Hepatocyte (in vitro differentiated cells): ENCODE data around the gene KIAA1217. TPM values are rescaled to one million over a fixed set of nuclear protein-coding genes. Genes with fewer than 3 reads are reported as not detected.

Experiments used
- DNase-seq: peaks from one replicate; pipeline ENCODE4 v3.0.0-alpha.2; 2016; ENCODE audit warnings: low spot score
- H2AFZ ChIP-seq: fragments of 200-600 bp; sonication (generic); 2 replicates; pipeline ENCODE4 v1.6.0; 2016; ENCODE audit warnings: antibody characterized with exemption, mild to moderate bottlenecking
- H3K27ac ChIP-seq: fragments of 200-600 bp; sonication (generic); 2 replicates; pipeline ENCODE4 v1.5.1; 2016; ENCODE audit warnings: mild to moderate bottlenecking
- H3K27me3 ChIP-seq: fragments of 200-600 bp; sonication (generic); 2 replicates; pipeline ENCODE4 v1.6.1; 2016
- H3K36me3 ChIP-seq: fragments of 200-600 bp; sonication (generic); replicated peaks from 2 replicates; pipeline ENCODE4 v1.5.1; 2016; ENCODE audit warnings: low read depth; ENCODE audit not compliant: insufficient read depth
- H3K4me1 ChIP-seq: fragments of 200-600 bp; sonication (generic); 2 replicates; pipeline ENCODE4 v1.5.1; 2016; ENCODE audit warnings: mild to moderate bottlenecking, moderate library complexity; ENCODE audit not compliant: insufficient read depth
- H3K4me2 ChIP-seq: fragments of 200-600 bp; sonication (generic); 2 replicates; pipeline ENCODE4 v1.6.0; 2016
- H3K4me3 ChIP-seq: fragments of 200-600 bp; sonication (generic); 2 replicates; pipeline ENCODE4 v1.5.1; 2016; ENCODE audit warnings: mild to moderate bottlenecking
- H3K79me2 ChIP-seq: fragments of 200-600 bp; sonication (generic); 2 replicates; pipeline ENCODE4 v1.6.0; 2017; ENCODE audit warnings: mild to moderate bottlenecking
- H3K9me2 ChIP-seq: fragments of 200-600 bp; sonication (generic); replicated peaks from 2 replicates; pipeline ENCODE4 v1.6.0; 2017; ENCODE audit warnings: mild to moderate bottlenecking; ENCODE audit not compliant: insufficient read depth
- H3K9me3 ChIP-seq: fragments of 200-600 bp; sonication (generic); 2 replicates; pipeline ENCODE4 v1.5.1; 2016; ENCODE audit warnings: low read depth, mild to moderate bottlenecking
- H4K20me1 ChIP-seq: fragments of 200-600 bp; sonication (generic); 2 replicates; pipeline ENCODE4 v1.6.0; 2016; ENCODE audit warnings: mild to moderate bottlenecking; ENCODE audit not compliant: insufficient read depth, poor library complexity, severe bottlenecking
- EZH2 ChIP-seq: fragments of 200-600 bp; sonication (generic); IDR thresholded peaks from 2 replicates; pipeline ENCODE4 v1.6.1; 2016; ENCODE audit warnings: antibody characterized with exemption, mild to moderate bottlenecking, borderline replicate concordance
- EZH2phosphoT487 ChIP-seq: fragments of 200-600 bp; sonication (generic); IDR thresholded peaks from one replicate; pipeline ENCODE4 v1.6.1; 2018; ENCODE audit warnings: antibody characterized with exemption, mild to moderate bottlenecking, low read depth, moderate library complexity; ENCODE audit not compliant: unreplicated experiment, severe bottlenecking
- WGBS: methylation state at CpG from one replicate; pipeline ENCODE4 v1.1.6; 2016; ENCODE audit warnings: low lambda C conversion rate; ENCODE audit errors: missing lambda C conversion rate; 5-methylcytosine and 5-hydroxymethylcytosine counted together
- polyA plus RNA-seq: library from polyadenylated mRNA; unstranded; fragments of >200 nt; fragmentation: Nextera tagmentation; extraction: Ambion mirVana; gene quantifications from 2 replicates; pipeline ENCODE4 v1.2.1, GENCODE V29; 2016
- total RNA-seq: library from RNA; depleted of rRNA; stranded (reverse); fragments of >200 nt; gene quantifications from 2 replicates; pipeline ENCODE4 v1.2.3, GENCODE V29; 2014
- TF ChIP-seq, protein P1 (sequence below): fragments of 200-600 bp; sonication (generic); IDR thresholded peaks from 2 replicates; pipeline ENCODE4 v1.5.1; 2016; ENCODE audit warnings: antibody characterized with exemption, mild to moderate bottlenecking; ENCODE audit not compliant: poor library complexity

Gene KIAA1217
- total and polyA plus RNA-seq, 2 experiments from 2014 or later, result 31.6 to 33.2 TPM

DNA sequence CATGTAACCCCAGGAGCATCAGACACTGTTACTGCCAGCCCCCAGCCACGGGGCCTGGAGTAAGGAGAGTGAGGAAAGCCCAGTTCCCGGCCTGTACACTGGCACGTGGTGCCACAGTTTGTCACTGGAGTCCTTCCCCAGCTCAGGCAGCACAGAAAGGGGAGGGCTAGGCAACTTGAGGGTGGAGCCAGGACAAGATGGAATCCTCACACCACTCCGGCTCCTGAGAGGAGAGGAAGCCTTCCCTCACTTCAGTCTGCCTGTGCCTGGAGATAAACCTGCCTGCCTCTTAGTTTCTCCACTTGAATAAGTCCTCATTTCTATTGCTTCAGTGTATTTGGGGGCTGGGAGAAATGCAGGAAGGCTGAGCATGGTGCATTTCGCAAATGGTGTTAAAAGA is 176.0 kb downstream of the KIAA1217 start:
- H3K36me3 ChIP-seq, result no peaks in the 10 kb centered on the region
- H2AFZ ChIP-seq, result no peak overlapping the region
- peaks cover 25% of the 10 kb centered on the region for H3K4me1 ChIP-seq
- H3K4me2 ChIP-seq, result no peak overlapping the region
- TF ChIP-seq EZH2phosphoT487, result no peak
- TF ChIP-seq, protein P1, sequence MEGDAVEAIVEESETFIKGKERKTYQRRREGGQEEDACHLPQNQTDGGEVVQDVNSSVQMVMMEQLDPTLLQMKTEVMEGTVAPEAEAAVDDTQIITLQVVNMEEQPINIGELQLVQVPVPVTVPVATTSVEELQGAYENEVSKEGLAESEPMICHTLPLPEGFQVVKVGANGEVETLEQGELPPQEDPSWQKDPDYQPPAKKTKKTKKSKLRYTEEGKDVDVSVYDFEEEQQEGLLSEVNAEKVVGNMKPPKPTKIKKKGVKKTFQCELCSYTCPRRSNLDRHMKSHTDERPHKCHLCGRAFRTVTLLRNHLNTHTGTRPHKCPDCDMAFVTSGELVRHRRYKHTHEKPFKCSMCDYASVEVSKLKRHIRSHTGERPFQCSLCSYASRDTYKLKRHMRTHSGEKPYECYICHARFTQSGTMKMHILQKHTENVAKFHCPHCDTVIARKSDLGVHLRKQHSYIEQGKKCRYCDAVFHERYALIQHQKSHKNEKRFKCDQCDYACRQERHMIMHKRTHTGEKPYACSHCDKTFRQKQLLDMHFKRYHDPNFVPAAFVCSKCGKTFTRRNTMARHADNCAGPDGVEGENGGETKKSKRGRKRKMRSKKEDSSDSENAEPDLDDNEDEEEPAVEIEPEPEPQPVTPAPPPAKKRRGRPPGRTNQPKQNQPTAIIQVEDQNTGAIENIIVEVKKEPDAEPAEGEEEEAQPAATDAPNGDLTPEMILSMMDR, result no peak
- no peak overlapping the region for H3K4me3 ChIP-seq
- H3K79me2 ChIP-seq, result no peaks in the 10 kb centered on the region
- H3K27me3 ChIP-seq, result no peaks in the 10 kb centered on the region
- H3K9me2 ChIP-seq, result no peaks in the 10 kb centered on the region
- H4K20me1 ChIP-seq, result no peaks in the 10 kb centered on the region
- no peaks in the 10 kb centered on the region for H3K9me3 ChIP-seq
- WGBS, result 88% methylated on average over 5 of the region's 5 CpGs
- no peak for DNase-seq
- peak overlapping the region; percentile 92 for H3K27ac ChIP-seq

DNA sequence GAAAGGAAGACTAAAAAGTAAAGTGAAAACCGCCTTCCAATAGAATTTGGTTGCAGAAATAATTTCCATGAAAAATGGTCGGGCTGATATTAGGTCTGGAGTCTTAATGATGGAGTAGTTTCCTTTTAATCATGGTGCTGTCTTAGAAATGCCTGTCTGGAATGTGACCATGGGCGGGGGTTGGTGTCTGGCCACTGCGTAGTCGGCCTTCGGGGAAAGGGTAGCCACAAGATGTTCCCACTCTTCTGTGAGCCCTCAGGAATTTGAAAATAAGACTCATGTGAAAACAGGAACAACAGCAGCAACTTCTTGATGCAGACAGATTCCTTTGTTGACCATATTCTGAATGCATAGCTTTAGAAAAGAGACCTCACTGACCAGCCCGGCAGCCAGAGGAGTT is 176.8 kb downstream of the KIAA1217 start:
- 69% methylated on average over 7 of the region's 7 CpGs for WGBS
- H3K9me2 ChIP-seq, result no peaks in the 10 kb centered on the region
- H3K4me1 ChIP-seq, result peaks cover 25% of the 10 kb centered on the region
- H3K27me3 ChIP-seq, result no peaks in the 10 kb centered on the region
- DNase-seq, result peak; percentile 51
- H3K9me3 ChIP-seq, result no peaks in the 10 kb centered on the region
- peak overlapping the region; percentile 92 for H3K27ac ChIP-seq
- H2AFZ ChIP-seq, result no peak overlapping the region
- H3K4me3 ChIP-seq, result no peak overlapping the region
- H3K79me2 ChIP-seq, result no peaks in the 10 kb centered on the region
- H3K36me3 ChIP-seq, result no peaks in the 10 kb centered on the region
- TF ChIP-seq, protein P1, result no peak
- TF ChIP-seq EZH2, result no peak
- no peak for TF ChIP-seq EZH2phosphoT487
- H4K20me1 ChIP-seq, result no peaks in the 10 kb centered on the region
- H3K4me2 ChIP-seq, result no peak overlapping the region

DNA sequence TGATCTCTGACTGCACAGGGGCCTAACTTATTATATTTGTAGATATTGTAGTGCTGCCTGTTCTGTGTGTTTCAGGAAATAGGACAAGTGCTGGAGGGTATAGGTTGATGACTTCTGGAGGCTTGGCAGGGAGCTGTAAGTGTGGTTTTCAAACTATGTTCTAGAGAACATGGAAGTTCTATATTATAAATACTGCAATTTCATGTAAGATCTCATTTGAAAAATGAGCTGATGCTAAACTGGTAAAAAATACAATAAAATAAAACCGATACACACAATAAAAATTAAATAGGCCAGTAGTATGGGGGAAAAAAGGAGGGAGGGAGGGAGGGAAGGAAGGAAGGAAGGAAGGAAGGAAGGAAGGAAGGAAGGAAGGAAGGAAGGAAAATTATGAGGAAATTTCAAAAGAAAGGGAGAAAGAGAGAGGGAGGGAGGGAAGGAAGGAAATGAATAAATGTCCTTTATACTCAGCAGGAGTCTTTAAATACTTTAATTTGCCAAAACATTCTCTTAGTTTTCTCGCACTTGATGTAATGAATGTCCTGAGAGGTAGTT is 181.3 kb downstream of the KIAA1217 start:
- no peak for DNase-seq
- TF ChIP-seq, protein P1, result no peak
- TF ChIP-seq EZH2 (no peak), EZH2phosphoT487 (no peak)
- no peaks in the 10 kb centered on the region for H3K36me3 ChIP-seq
- peaks cover 14% of the 10 kb centered on the region for H3K4me1 ChIP-seq
- no peaks in the 10 kb centered on the region for H3K9me2 ChIP-seq
- no peaks in the 10 kb centered on the region for H3K9me3 ChIP-seq
- H2AFZ ChIP-seq, result no peak overlapping the region
- H3K4me3 ChIP-seq, result no peak overlapping the region
- H3K27ac ChIP-seq, result peak overlapping the region; percentile 75
- 89% methylated on average over 2 of the region's 2 CpGs for WGBS
- no peak overlapping the region for H3K4me2 ChIP-seq
- H3K79me2 ChIP-seq, result no peaks in the 10 kb centered on the region
- H3K27me3 ChIP-seq, result no peaks in the 10 kb centered on the region
- H4K20me1 ChIP-seq, result no peaks in the 10 kb centered on the region

- Histone ChIP-seq H3K79me2 (no peaks in the 10 kb centered on the region), H3K4me1 (peaks cover 10% of the 10 kb centered on the region), H3K27ac (peak overlapping the region; percentile 75), H3K9me3 (no peaks in the 10 kb centered on the region), H3K27me3 (no peaks in the 10 kb centered on the region), H3K4me3 (no peak overlapping the region), H3K9me2 (no peaks in the 10 kb centered on the region), H2AFZ (no peak overlapping the region), H3K4me2 (no peak overlapping the region), H3K36me3 (no peaks in the 10 kb centered on the region), H4K20me1 (no peaks in the 10 kb centered on the region)
- WGBS, result 78% methylated on average over 1 of the region's 1 CpG
- TF ChIP-seq, protein P1, result no peak
- TF ChIP-seq EZH2, result no peak
- DNase-seq, result no peak
These were observed 181.8 kb downstream of the KIAA1217 start for GRCh38 chr10:24390746-24391145.
